GM10266 (cell line): ENCODE data around the gene LYZL1.
"Not testable (repeated sequence)": the region's sequence is repeated elsewhere in the genome, so short reads cannot be mapped to it uniquely, and the experiment has no call there.

Experiments
- DNase-seq: peaks from one replicate; pipeline ENCODE4 v3.0.0; 2012; ENCODE audit errors: extremely low spot score
- CTCF ChIP-seq: IDR thresholded peaks from 2 replicates; pipeline ENCODE4 v1.5.1; 2012; ENCODE audit warnings: mild to moderate bottlenecking, low read depth; ENCODE audit not compliant: control insufficient read depth, insufficient read depth; ENCODE audit errors: missing control alignments

Gene LYZL1

GRCh38 chr10:29288906-29289305, at the start of gene LYZL1:
TSS of gene LYZL1 (plus strand) at chr10:29289070. CDS start at chr10:29291868, 2,798 bp downstream.
- not testable (repeated sequence) for DNase-seq

- DNase-seq = peak; percentile 38
Observed at GRCh38 chr10:29239569-29240472, 49.0 kb upstream of the LYZL1 start.

GRCh38 chr10:29240986-29241660, 47.7 kb upstream of the LYZL1 start:
- no peak for TF ChIP-seq CTCF

More at GRCh38 chr10:29239569-29240472, 49.0 kb upstream of the LYZL1 start:
- TF ChIP-seq CTCF = peak; percentile 56

GRCh38 chr10:29241925-29242324, 46.9 kb upstream of the LYZL1 start:
- no peak for DNase-seq
- TF ChIP-seq CTCF = no peak

More at GRCh38 chr10:29240986-29241660, 47.7 kb upstream of the LYZL1 start:
- no peak for DNase-seq

DNA sequence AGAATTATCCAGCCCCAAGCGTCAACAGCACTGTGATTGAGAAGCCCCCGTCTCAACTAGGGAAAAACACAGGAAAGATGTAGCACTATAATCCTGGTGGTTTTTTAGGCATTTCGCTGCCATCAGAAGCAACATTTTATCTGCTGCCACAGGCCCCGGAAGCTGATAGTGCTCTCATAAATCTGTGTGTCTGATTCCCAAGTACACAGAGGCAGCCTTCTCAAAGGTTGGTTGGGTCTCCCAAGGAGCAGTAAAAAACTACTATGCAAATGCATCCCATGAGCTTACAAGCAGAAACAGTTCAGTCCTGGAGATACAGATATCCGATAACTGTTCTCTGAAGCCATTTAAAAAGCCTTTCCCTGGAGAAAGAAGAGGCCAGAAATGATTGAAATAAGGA, 45.8 kb upstream of the LYZL1 start:
- DNase-seq = no peak
- no peak for TF ChIP-seq CTCF

GRCh38 chr10:29243750-29244149, 45.1 kb upstream of the LYZL1 start:
- TF ChIP-seq CTCF = peak; percentile 23
- DNase-seq = no peak

DNA sequence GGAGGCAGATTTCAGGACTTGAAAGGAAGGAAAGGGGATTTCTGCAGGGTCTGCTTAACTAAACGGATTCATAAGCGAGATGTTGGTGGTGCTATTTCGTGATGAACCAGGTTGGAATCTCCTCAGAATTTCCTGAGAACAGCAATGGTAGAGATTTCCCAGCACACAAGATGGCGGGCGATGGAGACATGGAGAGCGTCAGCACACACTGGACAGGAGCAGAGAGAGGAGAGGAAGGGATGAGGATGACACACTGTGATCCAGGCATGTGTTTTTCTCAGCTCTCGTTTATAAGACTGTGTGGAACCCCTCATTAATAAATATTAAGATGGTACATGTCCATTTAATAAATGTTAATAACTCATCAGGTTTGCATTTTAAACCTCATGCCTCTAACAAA, 43.9 kb upstream of the LYZL1 start:
- no peak for TF ChIP-seq CTCF
- DNase-seq = no peak
